IMR-90 (cell line): ENCODE results near the gene LEUTX. TPM values are rescaled to one million over a fixed set of nuclear protein-coding genes. Genes with fewer than 3 reads are reported as not detected.

Experiments
- ATAC-seq: fragments of 200-7000 bp; cut with Tn5 transposase; 2 replicates; pipeline ENCODE4 v1.9.1; 2020; ENCODE audit warnings: low read depth, mild to moderate bottlenecking, moderate library complexity
- BruUV-seq: library from RNA; stranded (reverse); fragments of 400-500 nt; replicated peaks from 2 replicates; lab custom pipeline; 2021; lab: Mats Ljungman, UMichigan
- CTCF ChIA-PET: fragments of 300-600 bp; formaldehyde crosslinking; extraction: SDS; loops from one replicate; lab custom pipeline; 2021; ENCODE audit warnings: antibody characterized with exemption; lab: Yijun Ruan, JAX
- POLR2A ChIA-PET: fragments of 300-600 bp; sonication (Branson Sonifier 250); formaldehyde crosslinking; loops from one replicate; lab custom pipeline; 2022; ENCODE audit warnings: antibody characterized with exemption; ENCODE audit not compliant: unreplicated experiment; lab: Charles Lee
- DNase-seq: peaks from one replicate; pipeline ENCODE4 v3.0.0; 2013
- H2AFZ ChIP-seq: replicated peaks from 2 replicates; pipeline ENCODE3; 2013; ENCODE audit warnings: low read length, mild to moderate bottlenecking; ENCODE audit not compliant: poor library complexity
- H2AK5ac ChIP-seq: 2 replicates; pipeline ENCODE4 v1.6.1; 2013; ENCODE audit warnings: low read depth, low read length, inconsistent platforms
- H2AK9ac ChIP-seq: replicated peaks from 2 replicates; pipeline ENCODE3; 2013; ENCODE audit warnings: mild to moderate bottlenecking, low read depth, low read length, moderate library complexity; ENCODE audit not compliant: poor library complexity
- H2BK120ac ChIP-seq: 2 replicates; pipeline ENCODE4 v1.6.1; 2013; ENCODE audit warnings: low read depth, low read length, inconsistent platforms
- H2BK15ac ChIP-seq: 3 replicates; pipeline ENCODE4 v1.6.1; 2013; ENCODE audit warnings: low read depth, low read length, inconsistent platforms
- H2BK20ac ChIP-seq: 2 replicates; pipeline ENCODE4 v1.6.1; 2013; ENCODE audit warnings: low read depth, mild to moderate bottlenecking, inconsistent platforms, low read length, moderate library complexity
- H2BK5ac ChIP-seq: 2 replicates; pipeline ENCODE4 v1.6.1; 2013; ENCODE audit warnings: mild to moderate bottlenecking, low read depth, low read length, inconsistent platforms; ENCODE audit not compliant: poor library complexity, severe bottlenecking
- H3K14ac ChIP-seq: replicated peaks from 2 replicates; pipeline ENCODE4 v1.6.1; 2013; ENCODE audit warnings: low read depth, low read length, inconsistent platforms
- H3K18ac ChIP-seq: 2 replicates; pipeline ENCODE4 v1.6.1; 2013; ENCODE audit warnings: low read depth, low read length, control low read depth
- H3K23ac ChIP-seq: 2 replicates; pipeline ENCODE4 v1.6.1; 2013; ENCODE audit warnings: low read depth, low read length, inconsistent platforms
- H3K27ac ChIP-seq: 2 replicates; pipeline ENCODE4 v1.5.1; 2013; ENCODE audit warnings: mild to moderate bottlenecking, control low read depth, low read length; ENCODE audit not compliant: insufficient read depth
- H3K27me3 ChIP-seq: 2 replicates; pipeline ENCODE4 v1.6.1; 2013; ENCODE audit warnings: low read length; ENCODE audit not compliant: control insufficient read depth, insufficient read depth
- H3K36me3 ChIP-seq: 2 replicates; pipeline ENCODE4 v1.6.1; 2013; ENCODE audit warnings: low read length, mixed read lengths; ENCODE audit not compliant: control insufficient read depth, insufficient read depth
- H3K4ac ChIP-seq: 2 replicates; pipeline ENCODE4 v1.6.1; 2013; ENCODE audit warnings: low read depth, low read length, inconsistent platforms
- H3K4me1 ChIP-seq: 2 replicates; pipeline ENCODE4 v1.6.1; 2013; ENCODE audit warnings: low read length, mixed read lengths; ENCODE audit not compliant: control insufficient read depth, insufficient read depth
- H3K4me2 ChIP-seq: 2 replicates; pipeline ENCODE4 v1.6.1; 2013; ENCODE audit warnings: low read depth, mild to moderate bottlenecking, control low read depth, low read length, moderate library complexity
- H3K4me3 ChIP-seq: 2 replicates; pipeline ENCODE4 v1.5.1; 2013; ENCODE audit warnings: low read depth, mild to moderate bottlenecking, control low read depth, low read length, moderate library complexity; ENCODE audit not compliant: insufficient read depth
- H3K56ac ChIP-seq: 2 replicates; pipeline ENCODE4 v1.6.1; 2013; ENCODE audit warnings: low read length, inconsistent platforms; ENCODE audit not compliant: insufficient read depth; ENCODE audit errors: extremely low read depth
- H3K79me1 ChIP-seq, 2 experiments: 2 replicates each; pipeline ENCODE4 v1.6.1; 2013; ENCODE audit warnings: low read length in 2 of 2, inconsistent platforms in 1 of 2, low read depth in 1 of 2
- H3K9ac ChIP-seq: 2 replicates; pipeline ENCODE4 v1.6.1; 2013; ENCODE audit warnings: low read depth, low read length, control low read depth
- H3K9me1 ChIP-seq: 2 replicates; pipeline ENCODE4 v1.6.1; 2013; ENCODE audit warnings: low read length, inconsistent platforms; ENCODE audit not compliant: insufficient read depth
- H3K9me3 ChIP-seq: 2 replicates; pipeline ENCODE4 v1.6.1; 2013; ENCODE audit warnings: low read length; ENCODE audit not compliant: control insufficient read depth, insufficient read depth
- H4K20me1 ChIP-seq: 2 replicates; pipeline ENCODE4 v1.6.1; 2013; ENCODE audit warnings: low read length, inconsistent platforms; ENCODE audit not compliant: insufficient read depth
- H4K5ac ChIP-seq: 2 replicates; pipeline ENCODE4 v1.6.1; 2013; ENCODE audit warnings: mild to moderate bottlenecking, low read depth, low read length, control low read depth
- H4K8ac ChIP-seq, 2 experiments: 2 replicates each; pipeline ENCODE4 v1.6.1; 2013; ENCODE audit warnings: low read depth in 2 of 2, low read length in 2 of 2, control low read depth in 1 of 2, inconsistent platforms in 1 of 2
- H4K91ac ChIP-seq: 2 replicates; pipeline ENCODE4 v1.6.1; 2013; ENCODE audit warnings: low read depth, low read length, inconsistent platforms; ENCODE audit not compliant: insufficient read depth
- CEBPB ChIP-seq: IDR thresholded peaks from 2 replicates; pipeline ENCODE4 v1.6.1; 2012; ENCODE audit warnings: low read depth, low read length, improper control_type of control experiment
- CHD1 ChIP-seq: IDR thresholded peaks from 2 replicates; pipeline ENCODE4 v1.6.1; 2012; ENCODE audit warnings: low read depth, low read length, improper control_type of control experiment
- MAZ ChIP-seq: IDR thresholded peaks from 2 replicates; pipeline ENCODE4 v1.6.1; 2012; ENCODE audit warnings: low read depth, mild to moderate bottlenecking, low read length, improper control_type of control experiment, moderate library complexity, borderline replicate concordance
- MXI1 ChIP-seq: IDR thresholded peaks from 2 replicates; pipeline ENCODE4 v1.6.1; 2012; ENCODE audit warnings: low read depth, mild to moderate bottlenecking, low read length, moderate library complexity, borderline replicate concordance
- POLR2A ChIP-seq: IDR thresholded peaks from 2 replicates; pipeline ENCODE4 v1.6.1; 2012; ENCODE audit warnings: mild to moderate bottlenecking, low read depth, low read length
- dilution Hi-C: fragments of 300-500 bp; cut with HindIII; formaldehyde crosslinking; loops from one replicate; pipeline ENCODE4 v1.14.3; 2018; ENCODE audit warnings: low sequenced_read_pairs; ENCODE audit not compliant: unreplicated experiment
- in situ Hi-C: fragments of 300-500 bp; cut with MboI; formaldehyde crosslinking; loops from 3 replicates; pipeline ENCODE4 v1.14.3; 2019; ENCODE audit warnings: low sequenced_read_pairs, inconsistent platforms, mixed read lengths
- intact Hi-C: fragments of 100-400 bp; cut with micrococcal nuclease; formaldehyde crosslinking; loops from 2 replicates; pipeline ENCODE4 v1.10.0; 2022
- polyA plus RNA-seq, 3 experiments: library from polyadenylated mRNA; depleted of rRNA; stranded (reverse); fragments of >200 nt; gene quantifications; 2 replicates each; pipeline ENCODE4 v1.2.3, GENCODE V29; 2012; ENCODE audit warnings: low replicate concordance in 1 of 3
- total RNA-seq: library from RNA; depleted of rRNA; stranded (reverse); fragments of >200 nt; gene quantifications from 2 replicates; pipeline ENCODE4 v1.2.3, GENCODE V29; 2012

The LEUTX gene
- total and polyA plus RNA-seq, 2 of the 4 experiments (the other 2 are of a cell fraction): not detected

- ATAC-seq (no peak), DNase-seq (no peak)
- ChIA-PET POLR2A (no interaction called here), CTCF (no interaction called here)
- Histone ChIP-seq H4K20me1 (no peaks in the 10 kb centered on the region), H3K56ac (no peak overlapping the region), H3K18ac (no peak overlapping the region), H2AK9ac (no peak overlapping the region), H3K9me3 (no peaks in the 10 kb centered on the region), H3K79me1 (no peaks in the 10 kb centered on the region), H4K8ac (no peak overlapping the region), H3K9ac (no peak overlapping the region), H2BK5ac (no peak overlapping the region), H3K36me3 (no peaks in the 10 kb centered on the region), H2BK20ac (no peak overlapping the region), H3K14ac (no peak overlapping the region), H2AK5ac (no peak overlapping the region), H3K4ac (no peak overlapping the region), H3K23ac (no peak overlapping the region), H3K4me2 (no peak overlapping the region), H4K91ac (no peak overlapping the region), H3K4me1 (no peaks in the 10 kb centered on the region), H2BK120ac (no peak overlapping the region), H2AFZ (no peak overlapping the region), H3K27me3 (no peaks in the 10 kb centered on the region; the same call in none of the 2 replicates), H4K5ac (no peak overlapping the region), H2BK15ac (no peak overlapping the region), H3K4me3 (no peak overlapping the region), H3K27ac (no peak overlapping the region), H3K9me1 (no peaks in the 10 kb centered on the region)
- in situ Hi-C loops (no loop called here), dilution Hi-C loops (no loop called here), intact Hi-C loops (no loop called here)
- no peak for TF ChIP-seq MXI1
- no peak for TF ChIP-seq CHD1
- no peak for TF ChIP-seq MAZ
- no peak for TF ChIP-seq CEBPB
- no peak for TF ChIP-seq POLR2A
- no TSS peak for BruUV-seq
Observed at GRCh38 chr19:39752795-39753194, 25.9 kb upstream of the LEUTX start.
